NT2/D1 (cell line): ENCODE measurements around the gene HSPA14.

Experiments used
- DNase-seq: peaks from one replicate; pipeline ENCODE4 v3.0.0-alpha.2; 2011; ENCODE audit warnings: low read depth, low spot score
- H3K27me3 ChIP-seq: 2 replicates; pipeline ENCODE4 v1.6.0; 2011; ENCODE audit warnings: mild to moderate bottlenecking; ENCODE audit not compliant: insufficient read length, insufficient read depth
- H3K36me3 ChIP-seq: 2 replicates; pipeline ENCODE4 v1.6.1; 2011; ENCODE audit warnings: mild to moderate bottlenecking, low read length, mixed read lengths; ENCODE audit not compliant: insufficient read depth, insufficient read length
- H3K4me1 ChIP-seq: 2 replicates; pipeline ENCODE4 v1.5.1; 2011; ENCODE audit not compliant: insufficient read depth, insufficient read length
- H3K4me3 ChIP-seq: 2 replicates; pipeline ENCODE4 v1.5.1; 2011; ENCODE audit warnings: low read depth; ENCODE audit not compliant: insufficient read length
- H3K9ac ChIP-seq: 2 replicates; pipeline ENCODE4 v1.6.0; 2011; ENCODE audit warnings: low read depth; ENCODE audit not compliant: insufficient read length
- H3K9me3 ChIP-seq: 2 replicates; pipeline ENCODE4 v1.5.1; 2011; ENCODE audit warnings: mild to moderate bottlenecking, low read length; ENCODE audit not compliant: insufficient read depth
- SUZ12 ChIP-seq: IDR thresholded peaks from 2 replicates; pipeline ENCODE4 v1.6.1; 2011; ENCODE audit not compliant: insufficient read length, insufficient read depth; ENCODE audit errors: extremely low read depth
- YY1 ChIP-seq: IDR thresholded peaks from 2 replicates; pipeline ENCODE4 v1.6.1; 2011; ENCODE audit not compliant: insufficient read length, insufficient read depth
- ZNF274 ChIP-seq: IDR thresholded peaks from 2 replicates; pipeline ENCODE4 v1.6.1; 2011; ENCODE audit warnings: mild to moderate bottlenecking, low read depth, low read length

Gene HSPA14

DNA sequence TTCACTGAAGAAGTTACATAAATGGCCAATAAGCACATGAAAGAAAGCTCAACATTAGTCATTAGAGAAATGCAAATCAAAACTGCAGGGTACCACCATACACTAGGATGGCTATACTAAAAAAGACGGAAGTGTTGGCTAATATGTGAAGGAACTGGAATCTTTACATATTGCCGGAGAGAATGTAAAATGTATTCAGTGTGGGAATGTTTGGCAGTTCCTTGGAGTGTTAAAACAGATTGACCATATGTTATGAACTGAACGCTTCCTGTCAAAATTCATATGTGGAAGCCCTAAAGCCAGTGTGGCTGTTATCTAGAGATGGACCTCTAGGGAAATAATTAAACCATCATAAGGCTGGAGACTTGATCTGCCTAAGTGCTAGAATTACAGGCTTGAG, 73.7 kb downstream of the HSPA14 start:
- H3K9ac ChIP-seq = no peak overlapping the region
- H3K27me3 ChIP-seq = no peaks in the 10 kb centered on the region
- no peaks in the 10 kb centered on the region for H3K4me1 ChIP-seq
- H3K9me3 ChIP-seq = peaks cover 11% of the 10 kb centered on the region
- peaks cover 42% of the 10 kb centered on the region for H3K36me3 ChIP-seq
- TF ChIP-seq ZNF274 (no peak), YY1 (no peak), SUZ12 (no peak)
- no peak overlapping the region for H3K4me3 ChIP-seq
- DNase-seq = no peak

DNA sequence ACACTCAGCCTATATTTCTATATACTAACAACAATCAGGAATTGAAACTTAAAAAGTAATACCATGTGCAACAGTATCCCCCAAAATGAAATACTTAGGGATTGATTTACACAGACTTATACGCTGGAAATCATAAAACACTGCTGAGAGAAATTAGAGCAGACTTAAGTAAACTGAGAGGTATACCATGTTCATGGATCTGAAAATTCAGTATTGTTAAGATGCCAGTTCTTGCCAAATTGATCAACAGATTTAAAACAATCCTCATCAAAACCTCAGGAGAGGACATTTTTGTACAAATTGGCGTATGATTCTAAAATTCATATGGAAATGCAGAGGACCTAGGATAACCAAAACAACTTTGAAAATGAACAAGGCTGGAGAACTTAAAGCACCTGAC, 78.5 kb downstream of the HSPA14 start:
- Histone ChIP-seq H3K9ac (no peak overlapping the region), H3K27me3 (no peaks in the 10 kb centered on the region), H3K4me1 (no peaks in the 10 kb centered on the region), H3K36me3 (peaks cover 33% of the 10 kb centered on the region), H3K4me3 (no peak overlapping the region), H3K9me3 (peaks cover 19% of the 10 kb centered on the region)
- TF ChIP-seq ZNF274 = no peak
- no peak for TF ChIP-seq SUZ12
- no peak for TF ChIP-seq YY1
- no peak for DNase-seq

DNA sequence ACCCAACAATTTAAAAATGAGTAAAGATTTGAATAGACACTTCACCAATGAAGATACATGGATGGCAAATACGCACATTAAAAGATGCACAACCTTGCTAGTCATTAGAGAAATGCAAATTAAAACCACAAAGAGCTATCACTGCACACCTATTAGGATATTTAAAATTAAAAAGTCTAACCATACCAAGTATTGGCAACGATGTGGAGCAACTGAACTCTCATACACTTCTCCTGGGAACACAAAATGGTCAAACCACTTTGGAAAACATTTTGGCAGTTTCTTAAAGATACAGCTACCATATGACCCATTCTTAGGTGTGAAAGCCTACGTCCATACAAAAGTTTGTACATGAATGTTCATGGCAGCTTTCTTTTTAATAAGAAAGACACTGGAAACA, 79.7 kb downstream of the HSPA14 start:
- peaks cover 37% of the 10 kb centered on the region for H3K36me3 ChIP-seq
- DNase-seq = no peak
- H3K9me3 ChIP-seq = peaks cover 19% of the 10 kb centered on the region
- TF ChIP-seq ZNF274 (no peak), SUZ12 (no peak), YY1 (no peak)
- no peaks in the 10 kb centered on the region for H3K4me1 ChIP-seq
- H3K27me3 ChIP-seq = no peaks in the 10 kb centered on the region
- H3K4me3 ChIP-seq = no peak overlapping the region
- no peak overlapping the region for H3K9ac ChIP-seq

DNA sequence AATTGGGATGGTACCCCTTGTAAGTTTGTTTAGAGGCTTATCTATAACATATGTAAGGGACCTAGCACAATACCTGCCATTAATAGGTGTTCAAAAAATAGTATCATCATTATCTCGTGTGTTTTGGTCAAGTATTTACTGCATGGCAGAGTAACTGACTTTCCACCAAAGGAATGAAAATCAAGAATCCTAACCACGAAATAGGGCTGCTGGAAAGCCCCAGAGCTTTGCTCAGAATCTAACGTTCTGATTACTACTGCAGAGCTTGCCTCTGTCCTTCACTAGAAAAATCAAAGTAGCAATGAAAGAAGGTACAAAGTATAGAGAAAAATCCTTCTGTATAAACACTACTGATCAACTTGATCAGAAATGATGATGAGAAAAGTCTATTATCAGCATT, 80.9 kb downstream of the HSPA14 start:
- Histone ChIP-seq H3K4me1 (no peaks in the 10 kb centered on the region), H3K27me3 (no peaks in the 10 kb centered on the region), H3K9me3 (peaks cover 19% of the 10 kb centered on the region), H3K9ac (no peak overlapping the region), H3K36me3 (peaks cover 46% of the 10 kb centered on the region), H3K4me3 (no peak overlapping the region)
- DNase-seq = no peak
- TF ChIP-seq YY1 (no peak), ZNF274 (no peak), SUZ12 (no peak)
